ENCODE data around the gene EPHB6. TPM values are rescaled to one million over a fixed set of nuclear protein-coding genes. Genes with fewer than 3 reads are reported as not detected.

EPHB6 gene
- 10 to 100 TPM in 3 of 6 donors, 1 to 10 TPM in 3; 5.7 to 34.6 (median 10.0) TPM for total RNA-seq

- TF ChIP-seq POLR2AphosphoS5 (IDR thresholded peaks at IDR 0.05) (no peak), POLR2A (IDR thresholded peaks at IDR 0.05) (peak in 1 of 4 donors; percentile 53)
- peaks cover 4 to 34% (median 18%) of the 10 kb centered on the region in 4 donors for H3K4me1 ChIP-seq
- no peaks in the 10 kb centered on the region for H3K27me3 ChIP-seq
- 1% methylated on average over 16 to 53 of the region's 70 CpGs for WGBS, 2 donors
- DNase-seq (peak; percentile 70 to 95), ATAC-seq (ENCODE audit: low FRiP score in 2 of 2) (peak; percentile 75 to 93)
- peak within 1 kb of the TSS; percentile 46 to 79 (median 66) for H3K27ac ChIP-seq
- no peaks in the 10 kb centered on the region for H3K36me3 ChIP-seq
- no peaks in the 10 kb centered on the region for H3K9me3 ChIP-seq
- H3K4me3 ChIP-seq, result peak within 1 kb of the TSS; percentile 33 to 86 (median 76)
Measured at GRCh38 chr7:142854372-142855113, at the start of gene EPHB6. Gene EPHB6 (plus strand): TSS chr7:142855076. CDS start chr7:142863228, 8,152 bp downstream.

- TF ChIP-seq POLR2AphosphoS5 (IDR thresholded peaks at IDR 0.05) (no peak), POLR2A (IDR thresholded peaks at IDR 0.05) (no peak), CTCF (IDR thresholded peaks at IDR 0.05) (no peak), EP300 (IDR thresholded peaks at IDR 0.05) (no peak)
- H3K27ac ChIP-seq, result no peak overlapping the region
- no peak for ATAC-seq (ENCODE audit: low FRiP score in 2 of 2)
Measured at GRCh38 chr7:142805350-142806021, 49.4 kb upstream of the EPHB6 start.

GRCh38 chr7:142806022-142806356, 48.9 kb upstream of the EPHB6 start:
- WGBS, 2 donors, result 49 to 55% methylated on average over 2 of the region's 2 CpGs
- no peaks in the 10 kb centered on the region for H3K36me3 ChIP-seq
- H3K9me3 ChIP-seq, result no peaks in the 10 kb centered on the region
- DNase-seq, result no peak
- H3K27me3 ChIP-seq, result no peaks in the 10 kb centered on the region
- ATAC-seq (ENCODE audit: low FRiP score in 2 of 2), result no peak
- TF ChIP-seq POLR2A (IDR thresholded peaks at IDR 0.05) (no peak), CTCF (IDR thresholded peaks at IDR 0.05) (no peak), POLR2AphosphoS5 (IDR thresholded peaks at IDR 0.05) (no peak), EP300 (IDR thresholded peaks at IDR 0.05) (no peak)
- no peaks in the 10 kb centered on the region for H3K4me1 ChIP-seq
- H3K4me3 ChIP-seq, result no peak overlapping the region
- no peak overlapping the region for H3K27ac ChIP-seq

More at GRCh38 chr7:142805350-142806021, 49.4 kb upstream of the EPHB6 start:
- H3K9me3 ChIP-seq, result no peaks in the 10 kb centered on the region
- no peaks in the 10 kb centered on the region for H3K27me3 ChIP-seq
- 84 to 89% methylated on average over 3 of the region's 3 CpGs for WGBS, 2 donors
- H3K4me3 ChIP-seq, result no peak overlapping the region
- H3K36me3 ChIP-seq, result no peaks in the 10 kb centered on the region
- DNase-seq, result no peak
- H3K4me1 ChIP-seq, result no peaks in the 10 kb centered on the region

GRCh38 chr7:142806957-142807356, 47.9 kb upstream of the EPHB6 start:
- Histone ChIP-seq H3K27ac (peak overlapping the region in 3 of 4 donors; percentile 2 to 61 (median 45)), H3K27me3 (no peaks in the 10 kb centered on the region), H3K4me1 (no peaks in the 10 kb centered on the region), H3K4me3 (no peak overlapping the region), H3K36me3 (no peaks in the 10 kb centered on the region), H3K9me3 (no peaks in the 10 kb centered on the region)
- no peak for DNase-seq
- TF ChIP-seq POLR2AphosphoS5 (IDR thresholded peaks at IDR 0.05) (no peak), CTCF (IDR thresholded peaks at IDR 0.05) (no peak), POLR2A (IDR thresholded peaks at IDR 0.05) (no peak), EP300 (IDR thresholded peaks at IDR 0.05) (no peak)
- ATAC-seq (ENCODE audit: low FRiP score in 2 of 2), result no peak
- 84 to 86% methylated on average over 1 of the region's 1 CpG for WGBS, 2 donors

GRCh38 chr7:142807855-142808460, 46.9 kb upstream of the EPHB6 start:
- no peaks in the 10 kb centered on the region for H3K4me1 ChIP-seq
- H3K4me3 ChIP-seq, result no peak overlapping the region
- H3K27me3 ChIP-seq, result no peaks in the 10 kb centered on the region
- no peaks in the 10 kb centered on the region for H3K36me3 ChIP-seq
- no peaks in the 10 kb centered on the region for H3K9me3 ChIP-seq
- H3K27ac ChIP-seq, result peak overlapping the region; percentile 2 to 61 (median 40)
- ATAC-seq (ENCODE audit: low FRiP score in 2 of 2) (no peak), DNase-seq (no peak)
- WGBS, 2 donors, result 54 to 67% methylated on average over 3 of the region's 3 CpGs
- TF ChIP-seq CTCF (IDR thresholded peaks at IDR 0.05) (no peak), POLR2A (IDR thresholded peaks at IDR 0.05) (no peak), EP300 (IDR thresholded peaks at IDR 0.05) (no peak), POLR2AphosphoS5 (IDR thresholded peaks at IDR 0.05) (no peak)

Measured in upper lobe of left lung (tissue), 6 donors.